HCT116 (cell line): ENCODE data around the gene CCRL2. TPM values are rescaled to one million over a fixed set of nuclear protein-coding genes. Genes with fewer than 3 reads are reported as not detected.

Source experiments
- ATAC-seq: fragments of 200-7000 bp; cut with Tn5 transposase; 2 replicates; pipeline ENCODE4 v1.9.1; 2020; ENCODE audit warnings: mild to moderate bottlenecking, moderate library complexity
- BruUV-seq: library from RNA; stranded (reverse); fragments of 400-500 nt; replicated peaks from 2 replicates; lab custom pipeline; 2021; lab: Mats Ljungman, UMichigan
- CTCF ChIA-PET: fragments of 300-600 bp; sonication (Branson Sonifier 250); formaldehyde crosslinking; loops from one replicate; lab custom pipeline; 2021; ENCODE audit warnings: antibody characterized with exemption; lab: Charles Lee
- POLR2A ChIA-PET: fragments of 300-600, 350-600 bp; sonication (Branson Sonifier 250); formaldehyde crosslinking; loops from one replicate; lab custom pipeline; 2021; ENCODE audit warnings: antibody characterized with exemption; lab: Charles Lee
- RAD21 ChIA-PET, 2 experiments: fragments of 300-600 bp; sonication (Branson Sonifier 250); formaldehyde crosslinking; loops; one replicate each; lab custom pipeline; 2023; ENCODE audit warnings: low total read pairs in 2 of 2; ENCODE audit not compliant: uncharacterized antibody in 2 of 2, unreplicated experiment in 2 of 2, low non-redundant PET in 1 of 2; lab: Charles Lee
- DNase-seq: peaks from one replicate; pipeline ENCODE4 v3.0.0-alpha.2; 2010; ENCODE audit warnings: low read depth, low spot score
- H2AFZ ChIP-seq: fragments of 200-600 bp; shearing (Covaris generic), sonication (generic); 2 replicates; pipeline ENCODE4 v1.6.1; 2017; ENCODE audit warnings: low read depth, mixed run types, mixed read lengths, antibody characterized with exemption, low read length; ENCODE audit not compliant: poor library complexity, severe bottlenecking
- H3K27ac ChIP-seq: 2 replicates; pipeline ENCODE4 v1.5.1; 2012; ENCODE audit warnings: low read depth, low read length
- H3K27me3 ChIP-seq: fragments of 200-600 bp; sonication (generic); 2 replicates; pipeline ENCODE4 v1.6.1; 2016; ENCODE audit warnings: mixed run types, low read length, mixed read lengths; ENCODE audit not compliant: insufficient read depth
- H3K36me3 ChIP-seq, 2 experiments: fragments of 200-500 bp in 1 of 2; fragments of 200-600 bp in 1 of 2; sonication (Bioruptor generic) in 1 of 2; sonication (generic) in 1 of 2; 2 replicates each; pipeline versions ENCODE4 v1.5.1 to v1.6.1; 2014 to 2016; ENCODE audit warnings: low read length in 2 of 2, inconsistent platforms in 1 of 2, mixed read lengths in 1 of 2, mixed run types in 1 of 2; ENCODE audit not compliant: insufficient read depth in 2 of 2, control insufficient read depth in 1 of 2
- H3K4me1 ChIP-seq, 2 experiments: fragments of 200-600 bp in 1 of 2; sonication (generic) in 1 of 2; 2 replicates each; pipeline versions ENCODE4 v1.5.1 to v1.6.1; 2012 to 2017; ENCODE audit warnings: low read length in 2 of 2, inconsistent platforms in 1 of 2, mild to moderate bottlenecking in 1 of 2, mixed read lengths in 1 of 2, mixed run types in 1 of 2, moderate library complexity in 1 of 2; ENCODE audit not compliant: insufficient read depth in 2 of 2, control insufficient read depth in 1 of 2
- H3K4me2 ChIP-seq: fragments of 200-600 bp; sonication (generic); 2 replicates; pipeline ENCODE4 v1.6.1; 2017; ENCODE audit warnings: mixed run types, low read length, mixed read lengths
- H3K4me3 ChIP-seq, 2 experiments: fragments of 200-600 bp in 1 of 2; sonication (generic) in 1 of 2; replicated peaks in 1 of 2; 2 replicates each; pipeline ENCODE4 v1.5.1; 2011 to 2016; ENCODE audit warnings: low read length in 2 of 2, control low read depth in 1 of 2, low read depth in 1 of 2, mild to moderate bottlenecking in 1 of 2, mixed read lengths in 1 of 2, mixed run types in 1 of 2
- H3K79me2 ChIP-seq: fragments of 200-600 bp; sonication (generic); 2 replicates; pipeline ENCODE4 v1.6.1; 2017; ENCODE audit warnings: mild to moderate bottlenecking, mixed run types, low read length, moderate library complexity, mixed read lengths; ENCODE audit not compliant: insufficient read depth
- H3K9ac ChIP-seq: fragments of 200-600 bp; sonication (generic); 2 replicates; pipeline ENCODE4 v1.6.1; 2016; ENCODE audit warnings: low read length, mixed read lengths
- H3K9me2 ChIP-seq: fragments of 200-600 bp; sonication (generic), shearing (Covaris generic); 2 replicates; pipeline ENCODE4 v1.6.1; 2017; ENCODE audit warnings: mixed run types, mild to moderate bottlenecking, moderate library complexity; ENCODE audit not compliant: insufficient read depth
- H3K9me3 ChIP-seq, 2 experiments: fragments of 200-500 bp in 1 of 2; fragments of 200-600 bp in 1 of 2; sonication (Bioruptor generic) in 1 of 2; sonication (generic) in 1 of 2; 2 replicates each; pipeline ENCODE4 v1.6.1; 2014 to 2017; ENCODE audit warnings: low read length in 2 of 2, mixed read lengths in 2 of 2, inconsistent platforms in 1 of 2, low read depth in 1 of 2, mild to moderate bottlenecking in 1 of 2, mixed run types in 1 of 2, moderate library complexity in 1 of 2; ENCODE audit not compliant: control insufficient read depth in 1 of 2, insufficient read depth in 1 of 2
- H4K20me1 ChIP-seq: fragments of 200-600 bp; sonication (generic), shearing (Covaris generic); 2 replicates; pipeline ENCODE4 v1.6.1; 2017; ENCODE audit warnings: mixed run types, mild to moderate bottlenecking, moderate library complexity; ENCODE audit not compliant: insufficient read depth
- CBX3 ChIP-seq: IDR thresholded peaks from 2 replicates; pipeline ENCODE4 v1.6.1; 2012; ENCODE audit warnings: low read depth
- CEBPB ChIP-seq: IDR thresholded peaks from 2 replicates; pipeline ENCODE4 v1.6.1; 2012; ENCODE audit warnings: low read depth
- CTCF ChIP-seq, 3 experiments: fragments of 200-600 bp in 1 of 3; sonication (generic) in 1 of 3; IDR thresholded peaks in 2 of 3; conservative IDR thresholded peaks in 1 of 3; 2 replicates each; pipeline ENCODE4 v1.5.1; 2012 to 2017; ENCODE audit warnings: low read depth in 2 of 3, low read length in 2 of 3, antibody characterized with exemption in 1 of 3, borderline replicate concordance in 1 of 3, control low read depth in 1 of 3, mild to moderate bottlenecking in 1 of 3, mixed read lengths in 1 of 3, mixed run types in 1 of 3, moderate library complexity in 1 of 3; ENCODE audit not compliant: insufficient read depth in 1 of 3
- EGR1 ChIP-seq: IDR thresholded peaks from 2 replicates; pipeline ENCODE4 v1.6.1; 2012; ENCODE audit warnings: low read depth
- ELF1 ChIP-seq: IDR thresholded peaks from 2 replicates; pipeline ENCODE4 v1.6.1; 2012; ENCODE audit warnings: low read depth, borderline replicate concordance
- EZH2 ChIP-seq: fragments of 200-600 bp; sonication (generic); IDR thresholded peaks from 2 replicates; pipeline ENCODE4 v1.6.1; 2017; ENCODE audit warnings: antibody characterized with exemption, mixed run types
- FOSL1 ChIP-seq: IDR thresholded peaks from 2 replicates; pipeline ENCODE4 v1.6.1; 2012; ENCODE audit warnings: low read depth
- MAX ChIP-seq: IDR thresholded peaks from 2 replicates; pipeline ENCODE4 v1.6.1; 2012
- POLR2A ChIP-seq: IDR thresholded peaks from 2 replicates; pipeline ENCODE4 v1.7.0; 2011; ENCODE audit warnings: borderline replicate concordance; ENCODE audit not compliant: insufficient read depth, insufficient read length; ENCODE audit errors: extremely low read depth
- POLR2AphosphoS5 ChIP-seq: IDR thresholded peaks from 2 replicates; pipeline ENCODE4 v1.6.1; 2011; ENCODE audit warnings: mild to moderate bottlenecking, low read depth, low read length, moderate library complexity
- RAD21 ChIP-seq: IDR thresholded peaks from 2 replicates; pipeline ENCODE4 v1.6.1; 2012; ENCODE audit warnings: low read depth, mild to moderate bottlenecking
- SRF ChIP-seq: IDR thresholded peaks from 2 replicates; pipeline ENCODE4 v1.6.1; 2012; ENCODE audit warnings: low read depth
- TCF7L2 ChIP-seq: IDR thresholded peaks from 2 replicates; pipeline ENCODE4 v1.7.0; 2011; ENCODE audit warnings: borderline replicate concordance, inconsistent platforms; ENCODE audit not compliant: insufficient read depth, insufficient read length; ENCODE audit errors: extremely low read depth
- ZBTB33 ChIP-seq: IDR thresholded peaks from 2 replicates; pipeline ENCODE4 v1.6.1; 2011; ENCODE audit warnings: mild to moderate bottlenecking, low read length, moderate library complexity; ENCODE audit not compliant: insufficient replicate concordance; ENCODE audit errors: extremely low read depth
- ZFX ChIP-seq: fragments of 450-650 bp; IDR thresholded peaks from 2 replicates; pipeline ENCODE4 v1.6.1; 2017
- ZNF274 ChIP-seq: fragments of 200-500 bp; sonication (Bioruptor generic); IDR thresholded peaks from 2 replicates; pipeline ENCODE4 v1.6.1; 2014; ENCODE audit warnings: mild to moderate bottlenecking, low read depth, low read length, inconsistent platforms
- intact Hi-C: fragments of 100-400 bp; cut with micrococcal nuclease; formaldehyde crosslinking; loops from 2 replicates; pipeline ENCODE4 v1.10.0; 2022
- total RNA-seq: library from RNA; stranded (reverse); gene quantifications from one replicate; pipeline ENCODE4 v1.2.1, GENCODE V29; 2021; ENCODE audit not compliant: unreplicated experiment

The CCRL2 gene
- total RNA-seq, 1 experiment from 2014 or later, result not detected

GRCh38 chr3:46365737-46366524 is 41.1 kb upstream of the CCRL2 start:
- Histone ChIP-seq H3K9me3 (no peaks in the 10 kb centered on the region), H3K36me3 (no peaks in the 10 kb centered on the region)
- no TSS peak for BruUV-seq
- TF ChIP-seq ZBTB33 (no peak), RAD21 (no peak), EZH2 (no peak), CBX3 (no peak), TCF7L2 (no peak)
- TF ChIP-seq, all 23 proteins: peak for 0
- no peaks in the 10 kb centered on the region for H4K20me1 ChIP-seq
- no peaks in the 10 kb centered on the region for H3K9me2 ChIP-seq
- POLR2A ChIA-PET, result no interaction called here
- no peak overlapping the region for H2AFZ ChIP-seq
- H3K27me3 ChIP-seq, result peaks cover 16% of the 10 kb centered on the region
- DNase-seq, result no peak
- H3K4me3 ChIP-seq, result no peak overlapping the region
- RAD21 ChIA-PET, result no interaction called here
- intact Hi-C loops, result loop anchor here (5.0 kb wide), 1 partner anchor 269 kb away; no protein-coding TSS in a partner anchor
- H3K4me2 ChIP-seq, result no peak overlapping the region
- CTCF ChIA-PET, result no interaction called here
- H3K27ac ChIP-seq, result no peak overlapping the region
- no peak overlapping the region for H3K9ac ChIP-seq
- no peaks in the 10 kb centered on the region for H3K79me2 ChIP-seq
- H3K4me1 ChIP-seq, result no peaks in the 10 kb centered on the region
- no peak for ATAC-seq

GRCh38 chr3:46367811-46368210 is 39.2 kb upstream of the CCRL2 start:
- RAD21 ChIA-PET, result no interaction called here
- H3K27me3 ChIP-seq, result peaks cover 25% of the 10 kb centered on the region
- no peak for ATAC-seq
- intact Hi-C loops, result loop anchor here (5.0 kb wide), 1 partner anchor 271 kb away; no protein-coding TSS in a partner anchor
- H3K4me1 ChIP-seq, result no peaks in the 10 kb centered on the region
- H3K9ac ChIP-seq, result no peak overlapping the region
- no peaks in the 10 kb centered on the region for H4K20me1 ChIP-seq
- H3K79me2 ChIP-seq, result no peaks in the 10 kb centered on the region
- no TSS peak for BruUV-seq
- POLR2A ChIA-PET, result no interaction called here
- no peak overlapping the region for H2AFZ ChIP-seq
- H3K27ac ChIP-seq, result no peak overlapping the region
- H3K4me2 ChIP-seq, result no peak overlapping the region
- no peak for DNase-seq
- CTCF ChIA-PET, result interaction anchor here (1.7 to 5.6 kb wide), 5 partner anchors 11 to 291 kb away, joined by 8 to 30 read pairs (median 17); partner anchors contain the start of gene CCR1
- no peaks in the 10 kb centered on the region for H3K36me3 ChIP-seq
- H3K4me3 ChIP-seq, result no peak overlapping the region
- no peaks in the 10 kb centered on the region for H3K9me2 ChIP-seq
- H3K9me3 ChIP-seq, result no peaks in the 10 kb centered on the region
- TF ChIP-seq ELF1, result no peak
- no peak for TF ChIP-seq TCF7L2
- no peak for TF ChIP-seq MAX
- no peak for TF ChIP-seq EGR1
- TF ChIP-seq CEBPB, result no peak
- TF ChIP-seq ZFX, result no peak
- no peak for TF ChIP-seq POLR2AphosphoS5
- TF ChIP-seq SRF, result no peak
- TF ChIP-seq POLR2A, result no peak
- TF ChIP-seq CTCF (IDR thresholded peaks at IDR 0.05 in 2 of 3, conservative IDR thresholded peaks at IDR 0.05 in 1 of 3; ENCODE audit: borderline replicate concordance in 1 of 3, insufficient read depth in 1 of 3, low read depth in 2 of 3, low read length in 2 of 3), result no peak
- TF ChIP-seq ZNF274, result no peak
- no peak for TF ChIP-seq FOSL1
- no peak for TF ChIP-seq EZH2
- no peak for TF ChIP-seq CBX3
